ENCODE results near the gene CELF1. TPM values are rescaled to one million over a fixed set of nuclear protein-coding genes. Genes with fewer than 3 reads are reported as not detected.

The CELF1 gene
- total RNA-seq, 1 donor from 2014 or later, result 97.5 TPM

DNA sequence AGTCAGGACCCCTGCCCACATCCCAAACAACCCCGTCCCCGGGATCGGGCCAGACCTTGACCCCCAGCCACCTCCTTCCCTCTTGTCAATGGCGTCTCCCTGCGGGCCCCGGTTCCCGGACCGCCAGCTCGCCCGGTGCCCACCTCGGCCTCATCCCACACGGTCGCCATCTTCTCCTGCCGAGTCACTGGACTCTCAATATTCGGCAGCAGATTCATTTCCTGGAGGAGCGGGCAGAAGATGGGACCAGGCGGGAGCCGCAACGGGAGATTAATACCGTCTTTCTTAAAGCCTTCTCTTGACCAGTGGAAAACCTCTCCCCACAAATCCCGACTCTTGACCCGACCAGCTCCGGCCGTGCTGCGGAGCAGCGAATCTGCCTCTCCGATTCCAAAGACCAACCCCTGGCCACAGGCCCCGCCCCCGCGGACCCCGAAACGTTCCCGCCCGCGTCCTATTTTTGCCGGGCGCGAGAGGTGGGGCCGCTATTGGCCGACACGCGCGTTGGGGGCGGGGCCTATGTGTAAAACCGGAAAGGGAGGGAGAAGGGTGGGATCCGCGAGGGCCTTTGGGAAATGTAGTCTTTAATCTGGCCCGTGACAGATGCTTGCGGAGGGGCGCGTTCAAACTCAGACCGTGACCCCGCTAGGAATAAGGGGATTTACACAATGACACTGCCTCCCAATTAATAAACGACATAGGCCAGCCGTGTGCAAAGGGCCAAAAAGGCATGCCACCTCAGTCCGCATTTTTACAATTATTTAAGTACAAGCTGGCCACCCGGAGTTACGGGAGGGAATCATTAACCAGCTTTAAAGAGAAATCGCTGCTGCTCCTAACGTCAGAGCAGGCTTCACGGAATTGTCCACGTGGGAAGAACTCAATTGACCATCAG lies 126.6 kb downstream of the CELF1 start, which contains the start of gene PSMC3:
TSS of gene PSMC3 (minus strand) at position 378 of the 895 bp plus-strand sequence. CDS start at position 218, 160 bp downstream.
- Histone ChIP-seq H3K36me3 (peaks cover 36% of the 10 kb centered on the region), H3K9me3 (no peaks in the 10 kb centered on the region), H3K27me3 (no peaks in the 10 kb centered on the region), H3K4me3 (peak within 1 kb of the TSS; percentile 98), H3K27ac (peak within 1 kb of the TSS; percentile 96), H3K4me1 (peaks cover 12% of the 10 kb centered on the region)
- ATAC-seq (peak; percentile 99), DNase-seq (peak; percentile 99)
- TF ChIP-seq, protein P1, sequence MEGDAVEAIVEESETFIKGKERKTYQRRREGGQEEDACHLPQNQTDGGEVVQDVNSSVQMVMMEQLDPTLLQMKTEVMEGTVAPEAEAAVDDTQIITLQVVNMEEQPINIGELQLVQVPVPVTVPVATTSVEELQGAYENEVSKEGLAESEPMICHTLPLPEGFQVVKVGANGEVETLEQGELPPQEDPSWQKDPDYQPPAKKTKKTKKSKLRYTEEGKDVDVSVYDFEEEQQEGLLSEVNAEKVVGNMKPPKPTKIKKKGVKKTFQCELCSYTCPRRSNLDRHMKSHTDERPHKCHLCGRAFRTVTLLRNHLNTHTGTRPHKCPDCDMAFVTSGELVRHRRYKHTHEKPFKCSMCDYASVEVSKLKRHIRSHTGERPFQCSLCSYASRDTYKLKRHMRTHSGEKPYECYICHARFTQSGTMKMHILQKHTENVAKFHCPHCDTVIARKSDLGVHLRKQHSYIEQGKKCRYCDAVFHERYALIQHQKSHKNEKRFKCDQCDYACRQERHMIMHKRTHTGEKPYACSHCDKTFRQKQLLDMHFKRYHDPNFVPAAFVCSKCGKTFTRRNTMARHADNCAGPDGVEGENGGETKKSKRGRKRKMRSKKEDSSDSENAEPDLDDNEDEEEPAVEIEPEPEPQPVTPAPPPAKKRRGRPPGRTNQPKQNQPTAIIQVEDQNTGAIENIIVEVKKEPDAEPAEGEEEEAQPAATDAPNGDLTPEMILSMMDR (IDR thresholded peaks at IDR 0.05), result no peak
- intact Hi-C loops (cut with DNase I), result no loop called here

DNA sequence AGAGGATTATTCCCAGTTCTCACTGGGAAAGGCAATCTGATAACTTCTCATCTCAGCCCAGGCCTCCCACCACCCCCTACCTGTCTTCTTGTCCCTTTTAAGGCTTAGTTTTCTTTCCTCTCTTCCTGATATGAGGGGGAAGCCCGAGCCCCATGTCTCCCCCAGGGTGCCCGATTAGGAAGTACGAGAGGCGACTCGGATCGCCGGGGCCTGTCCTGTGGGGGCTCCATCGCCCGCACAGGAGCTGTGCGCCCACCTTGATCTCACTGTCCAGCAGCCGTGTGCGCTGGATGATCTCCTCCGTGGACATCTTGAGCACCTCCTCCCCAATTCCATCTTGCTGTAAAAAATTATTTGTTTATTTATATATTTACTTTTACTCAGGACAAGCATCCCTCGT lies 127.3 kb downstream of the CELF1 start:
- Histone ChIP-seq H3K9me3 (no peaks in the 10 kb centered on the region), H3K27me3 (no peaks in the 10 kb centered on the region), H3K4me3 (peak overlapping the region; percentile 98), H3K36me3 (peaks cover 43% of the 10 kb centered on the region), H3K4me1 (peaks cover 12% of the 10 kb centered on the region), H3K27ac (peak overlapping the region; percentile 96)
- TF ChIP-seq, protein P1 (IDR thresholded peaks at IDR 0.05), result no peak
- no peak for ATAC-seq
- no peak for DNase-seq
- intact Hi-C loops (cut with DNase I), result no loop called here

DNA sequence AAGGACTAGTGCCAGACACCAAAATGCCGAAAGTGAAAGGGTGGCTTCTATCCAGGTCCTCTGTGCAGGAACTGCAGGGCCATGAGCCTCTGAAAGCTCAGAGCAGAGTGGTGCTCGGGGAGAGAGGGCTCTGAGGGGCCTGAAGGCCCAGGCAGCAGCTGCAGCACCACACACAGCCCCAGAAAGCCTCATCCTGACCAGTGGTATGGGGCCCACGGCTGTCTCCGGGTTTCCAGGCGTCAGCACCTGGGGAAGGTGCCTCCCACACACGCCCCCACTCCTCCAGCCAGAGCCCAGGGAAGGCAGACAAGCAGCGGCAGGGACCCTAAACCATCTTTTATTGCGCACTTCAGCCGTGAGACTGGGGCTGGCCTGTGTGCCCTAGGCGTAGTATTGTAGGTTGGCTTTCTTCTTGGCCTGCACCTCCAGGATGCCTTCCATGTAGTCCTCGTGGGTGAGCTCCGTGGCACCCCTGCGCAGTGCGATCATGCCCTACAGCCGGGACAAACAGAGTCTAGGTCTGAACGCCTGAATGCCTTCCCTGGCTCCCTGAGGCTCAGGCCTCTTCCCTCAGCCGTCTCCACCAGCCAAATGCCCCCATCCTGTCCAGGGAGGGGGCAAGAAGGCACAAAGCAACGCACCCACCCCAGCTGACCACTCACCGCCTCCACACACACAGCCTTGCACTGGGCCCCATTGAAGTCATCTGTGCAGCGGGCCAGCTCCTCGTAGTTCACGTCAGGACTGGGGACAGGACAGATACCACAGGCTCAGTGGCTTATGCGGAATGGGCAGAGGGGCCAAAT lies 134.3 kb downstream of the CELF1 start:
- TF ChIP-seq, protein P1 (IDR thresholded peaks at IDR 0.05), result no peak
- H3K4me1 ChIP-seq, result peaks cover 29% of the 10 kb centered on the region
- no peak overlapping the region for H3K4me3 ChIP-seq
- DNase-seq (no peak), ATAC-seq (no peak)
- H3K9me3 ChIP-seq, result no peaks in the 10 kb centered on the region
- peaks cover 87% of the 10 kb centered on the region for H3K36me3 ChIP-seq
- H3K27me3 ChIP-seq, result no peaks in the 10 kb centered on the region
- intact Hi-C loops (cut with DNase I), result no loop called here
- H3K27ac ChIP-seq, result no peak overlapping the region

DNA sequence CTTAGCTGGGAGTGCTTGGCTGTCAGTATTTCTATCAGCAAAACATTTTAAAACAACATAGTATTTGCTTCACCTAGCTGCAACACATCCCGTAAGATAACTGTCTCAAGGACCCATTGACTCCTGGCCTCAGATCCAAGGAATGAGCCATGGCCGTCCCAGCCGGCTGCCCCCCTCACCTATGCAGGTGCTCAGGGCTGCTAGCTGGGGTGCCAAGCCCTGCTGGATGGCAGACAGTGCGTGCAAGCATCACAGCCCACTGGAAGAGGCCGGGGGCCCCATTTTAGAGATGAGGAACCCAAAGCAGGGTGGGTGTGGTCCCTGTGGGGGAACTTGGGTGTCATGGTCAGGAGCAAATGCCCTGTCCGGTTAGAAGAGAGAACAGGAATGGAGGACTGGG lies 135.2 kb downstream of the CELF1 start:
- Histone ChIP-seq H3K9me3 (no peaks in the 10 kb centered on the region), H3K4me1 (peaks cover 29% of the 10 kb centered on the region), H3K27me3 (no peaks in the 10 kb centered on the region), H3K27ac (peak overlapping the region; percentile 24), H3K36me3 (peaks cover 84% of the 10 kb centered on the region), H3K4me3 (no peak overlapping the region)
- intact Hi-C loops (cut with DNase I), result no loop called here
- DNase-seq (no peak), ATAC-seq (no peak)
- TF ChIP-seq, protein P1 (IDR thresholded peaks at IDR 0.05), result no peak

DNA sequence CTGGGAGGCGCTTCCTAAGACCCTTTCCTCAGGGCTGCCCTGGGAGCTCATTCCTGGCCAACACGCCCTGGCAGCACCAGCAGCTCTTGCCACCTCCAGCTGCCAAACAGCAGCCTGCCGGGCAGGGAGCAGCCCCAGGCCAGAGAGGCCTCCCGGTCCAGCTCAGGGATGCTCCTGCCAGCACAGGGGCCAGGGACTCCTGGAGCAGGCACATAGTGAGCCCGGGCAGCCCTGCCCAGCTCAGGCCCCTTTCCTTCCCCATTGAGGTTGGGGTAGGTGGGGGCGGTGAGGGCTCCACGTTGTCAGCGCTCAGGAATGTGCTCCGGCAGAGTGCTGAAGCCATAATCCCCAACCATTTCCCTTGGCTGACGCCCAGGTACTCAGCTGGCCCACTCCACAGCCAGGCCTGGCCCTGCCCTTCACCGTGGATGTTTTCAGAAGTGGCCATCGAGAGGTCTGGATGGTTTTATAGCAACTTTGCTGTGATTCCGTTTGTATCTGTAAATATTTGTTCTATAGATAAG lies 136.9 kb downstream of the CELF1 start:
- H3K27ac ChIP-seq, result peak overlapping the region; percentile 87
- H3K9me3 ChIP-seq, result no peaks in the 10 kb centered on the region
- DNase-seq (peak; percentile 94), ATAC-seq (peak; percentile 90)
- no peaks in the 10 kb centered on the region for H3K27me3 ChIP-seq
- TF ChIP-seq, protein P1 (IDR thresholded peaks at IDR 0.05), result no peak
- H3K36me3 ChIP-seq, result peaks cover 67% of the 10 kb centered on the region
- H3K4me1 ChIP-seq, result peaks cover 29% of the 10 kb centered on the region
- no peak overlapping the region for H3K4me3 ChIP-seq
- intact Hi-C loops (cut with DNase I), result no loop called here

Other genes with a start within 250 kb of the CELF1 start
- 0.96 TPM for gene MYBPC3, start 200.4 kb downstream of the CELF1 start, total RNA-seq
- gene SPI1, start 174.6 kb downstream of the CELF1 start, total RNA-seq, result 168 TPM
- 62.0 TPM for gene SLC39A13, start 144.5 kb downstream of the CELF1 start, total RNA-seq
- 79.4 TPM for gene PSMC3, start 126.7 kb downstream of the CELF1 start, total RNA-seq
- gene RAPSN, start 104.0 kb downstream of the CELF1 start, total RNA-seq, result 0.64 TPM
- gene PTPMT1, start 12.5 kb upstream of the CELF1 start, total RNA-seq, result 75.6 TPM
- 16.6 TPM for gene KBTBD4, start 25.8 kb upstream of the CELF1 start, total RNA-seq
- gene NDUFS3, start 25.9 kb upstream of the CELF1 start, total RNA-seq, result 76.2 TPM
- not detected for gene FAM180B, start 33.5 kb upstream of the CELF1 start, total RNA-seq
- gene C1QTNF4, start 41.3 kb upstream of the CELF1 start, total RNA-seq, result 0.55 TPM
- gene MTCH2, start 89.4 kb upstream of the CELF1 start, total RNA-seq, result 56.1 TPM
- 0.96 TPM for gene AGBL2, start 162.2 kb upstream of the CELF1 start, total RNA-seq
- 89.5 TPM for gene FNBP4, start 214.2 kb upstream of the CELF1 start, total RNA-seq

All from upper lobe of right lung (tissue), 1 donor.